Body of pancreas (tissue), 4 donors: ENCODE measurements around the gene TMEM86B.

Experiments
- CTCF ChIP-seq, 7 experiments: fragments of 450-650 bp in 4 of 7; fragments of 200-600 bp in 3 of 7; sonication (generic) in 3 of 7; IDR thresholded peaks; one replicate each; pipeline ENCODE4 v1.5.1; 2016 to 2019; ENCODE audit warnings: antibody characterized with exemption in 7 of 7
- POLR2A ChIP-seq, 3 donors: fragments of 450-650 bp; IDR thresholded peaks; one replicate each; pipeline ENCODE4 v1.6.1; 2016; ENCODE audit warnings: antibody characterized with exemption in 3 of 3, mild to moderate bottlenecking in 2 of 3

- TF ChIP-seq CTCF (IDR thresholded peaks at IDR 0.05) = no peak
- no peak for TF ChIP-seq POLR2A (IDR thresholded peaks at IDR 0.05)
Measured at GRCh38 chr19:55275851-55276719, 47.5 kb upstream of the TMEM86B start.
